NCI-H2081 treated with DMSO at 0.1 percent for 48 hours (cell line): ENCODE measurements around the gene REEP1.
"Not testable (repeated sequence)": the region's sequence is repeated elsewhere in the genome, so short reads cannot be mapped to it uniquely, and the experiment has no call there.

Experiments used
- DNase-seq: peaks from one replicate; lab custom pipeline; 2025; lab: John Stamatoyannopoulos, UW

REEP1 gene

GRCh38 chr2:86243950-86244733 lies 93.3 kb downstream of the REEP1 start:
- DNase-seq = no peak

DNA sequence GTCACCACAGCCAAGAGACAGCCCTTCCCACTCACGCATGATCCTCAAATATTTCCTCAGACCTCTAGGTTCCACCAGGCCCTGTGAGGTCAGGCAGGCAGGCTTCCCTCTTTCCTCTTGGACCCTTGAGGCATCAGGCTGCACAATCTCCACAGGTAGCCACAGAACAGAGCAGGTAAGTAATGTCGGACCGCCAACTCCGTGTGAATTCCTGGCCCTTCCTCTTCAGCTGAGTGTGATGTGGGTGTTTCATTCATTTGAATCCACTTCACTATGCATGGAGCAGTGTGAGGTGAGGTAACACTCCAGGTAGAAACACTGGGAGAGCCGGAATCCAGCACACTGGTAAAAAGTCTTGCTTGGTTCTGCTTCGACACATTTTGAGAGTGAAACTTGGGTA lies 94.2 kb downstream of the REEP1 start:
- no peak for DNase-seq

GRCh38 chr2:86241611-86242010 lies 95.8 kb downstream of the REEP1 start:
- DNase-seq = no peak

DNA sequence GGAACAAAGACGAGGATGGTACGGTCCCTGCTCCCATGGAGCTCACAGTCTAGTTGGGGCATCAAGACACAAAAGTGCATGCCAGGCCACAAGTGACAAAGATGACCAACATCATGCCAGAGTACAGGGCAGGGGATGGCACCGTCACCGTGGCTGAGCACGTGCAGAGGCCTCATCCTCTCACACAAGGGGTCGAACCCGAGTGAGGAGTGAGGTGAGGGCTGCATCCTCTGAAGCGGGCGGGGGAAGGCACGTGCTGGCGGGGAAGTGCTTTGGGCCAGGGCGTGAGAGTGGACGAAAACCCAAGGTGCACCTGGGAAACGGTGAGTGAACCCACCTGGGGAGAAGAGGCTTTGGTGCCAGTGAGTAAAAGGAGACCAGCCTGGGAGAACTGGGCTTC lies 97.2 kb downstream of the REEP1 start:
- no peak for DNase-seq

GRCh38 chr2:86239745-86240144 lies 97.7 kb downstream of the REEP1 start:
- no peak for DNase-seq

GRCh38 chr2:86239326-86239725 lies 98.1 kb downstream of the REEP1 start:
- DNase-seq = no peak

- no peak for DNase-seq
Measured at GRCh38 chr2:86238354-86238753, 99.1 kb downstream of the REEP1 start.

DNA sequence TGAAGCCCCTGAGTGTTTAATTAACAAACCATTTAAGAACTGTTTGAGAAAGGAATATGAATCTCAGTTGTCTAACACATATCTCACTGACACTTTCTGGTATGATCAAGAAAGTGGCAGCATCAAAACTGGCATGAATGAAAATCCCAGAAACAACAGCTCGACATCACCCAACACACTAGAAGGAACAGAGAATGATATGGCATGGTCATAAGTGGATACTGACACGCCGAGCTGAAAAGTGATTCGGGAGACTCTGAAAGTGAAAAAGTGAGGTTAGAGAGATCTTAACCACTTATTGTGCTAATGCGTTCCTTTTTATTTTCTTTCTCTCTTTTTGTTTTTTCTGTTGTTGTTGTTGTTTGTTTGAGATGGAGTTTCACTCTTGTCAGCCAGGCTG lies 100.3 kb downstream of the REEP1 start:
- DNase-seq = no peak

GRCh38 chr2:86235196-86235980 lies 102.0 kb downstream of the REEP1 start:
- no peak for DNase-seq

DNA sequence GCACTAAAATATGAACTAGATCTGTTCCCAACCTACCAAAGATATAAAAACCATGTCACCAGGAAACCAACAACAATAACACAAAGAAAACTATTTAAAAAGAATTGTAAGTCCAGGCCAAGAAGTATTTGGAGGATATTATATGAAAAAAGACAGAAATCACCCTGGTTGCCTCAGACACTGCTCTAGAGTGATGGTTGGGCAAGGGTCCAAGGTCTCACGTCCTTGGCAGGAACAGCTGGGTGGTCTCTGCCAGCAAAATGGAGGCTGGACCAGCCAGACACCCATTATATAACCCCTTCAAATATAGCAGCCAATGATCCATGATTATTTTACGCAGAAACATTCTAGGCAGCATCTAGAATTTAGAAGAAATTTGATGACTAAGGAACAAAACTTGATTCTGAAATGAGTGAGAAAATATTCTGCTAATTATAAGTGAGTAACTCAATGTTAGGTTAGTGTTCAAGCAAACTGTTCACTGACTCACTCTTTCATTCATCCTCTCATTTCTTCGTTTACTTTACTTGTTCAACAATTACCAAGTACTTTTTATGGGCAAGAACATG lies 102.8 kb downstream of the REEP1 start:
- no peak for DNase-seq

DNA sequence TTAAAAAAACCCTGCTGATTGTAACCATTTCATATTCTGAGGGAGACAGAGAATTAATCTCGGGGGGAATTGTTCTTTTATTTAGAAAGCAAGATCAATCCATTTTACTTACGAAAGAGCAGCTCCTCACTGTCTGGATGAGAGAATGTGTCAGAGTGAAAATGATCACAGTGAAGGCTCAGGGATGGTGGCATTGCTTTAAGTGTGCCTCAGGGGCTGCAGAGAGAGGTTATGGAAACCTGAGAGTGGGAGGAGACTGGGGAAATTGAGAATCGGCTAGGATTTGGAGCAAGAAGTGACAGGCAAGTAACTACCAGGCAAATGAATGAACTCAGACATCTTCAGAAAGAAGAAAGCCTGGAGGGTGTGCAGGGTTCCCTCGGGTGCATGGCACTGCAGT lies 104.0 kb downstream of the REEP1 start:
- DNase-seq = no peak

DNA sequence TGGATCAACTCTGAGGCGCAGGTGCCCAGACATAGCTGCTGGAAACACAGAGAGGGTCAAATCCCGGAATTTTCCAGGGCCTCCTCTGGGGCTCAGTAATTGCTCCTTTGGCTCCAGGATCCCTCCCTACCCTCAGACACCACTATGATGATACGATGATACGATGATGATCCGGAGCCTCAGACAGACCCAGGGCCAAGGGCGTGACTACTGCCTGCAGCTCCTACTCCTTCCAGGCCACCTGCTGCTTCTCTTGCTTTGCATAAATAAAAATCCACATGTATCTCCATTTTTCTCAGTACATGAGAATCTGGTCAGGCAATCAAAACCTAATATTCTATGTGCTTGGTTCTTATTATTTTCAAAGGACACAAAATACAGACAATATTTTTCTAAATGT lies 104.5 kb downstream of the REEP1 start:
- DNase-seq = no peak

- no peak for DNase-seq
Measured at GRCh38 chr2:86232373-86232784, 105.0 kb downstream of the REEP1 start.

DNA sequence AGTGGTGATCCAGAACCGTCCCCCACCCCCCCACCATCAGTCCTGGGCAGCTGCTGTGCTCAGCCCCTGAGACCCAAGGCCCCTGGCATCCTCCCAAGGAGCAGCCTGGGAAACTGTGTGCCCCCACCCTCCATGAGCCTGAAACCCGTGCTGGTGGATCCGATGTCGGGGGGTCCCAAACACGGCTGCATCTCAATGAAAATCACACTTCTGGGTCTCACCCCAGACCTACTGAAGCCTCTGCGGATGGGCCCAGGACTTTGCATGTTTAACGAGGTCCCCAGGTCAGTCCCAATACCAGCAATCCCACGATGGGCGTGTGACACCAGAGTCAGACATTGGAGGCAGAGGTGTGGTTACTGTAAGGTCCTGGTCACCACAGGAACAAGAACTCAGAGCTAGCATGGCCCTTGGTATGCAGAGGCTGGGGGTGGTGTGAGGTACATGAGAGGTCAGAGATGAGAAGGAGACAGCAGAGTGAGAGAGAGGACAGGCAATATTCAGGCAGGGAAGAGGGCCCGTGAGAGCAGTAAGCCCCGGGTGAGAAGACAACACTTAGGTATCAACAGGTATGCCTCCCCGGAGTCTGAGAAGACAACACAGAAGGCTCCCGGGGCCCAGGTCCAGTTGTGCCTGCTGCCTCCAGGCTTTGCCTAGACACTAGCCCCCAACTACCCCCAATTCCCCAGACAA lies 105.6 kb downstream of the REEP1 start:
- no peak for DNase-seq

DNA sequence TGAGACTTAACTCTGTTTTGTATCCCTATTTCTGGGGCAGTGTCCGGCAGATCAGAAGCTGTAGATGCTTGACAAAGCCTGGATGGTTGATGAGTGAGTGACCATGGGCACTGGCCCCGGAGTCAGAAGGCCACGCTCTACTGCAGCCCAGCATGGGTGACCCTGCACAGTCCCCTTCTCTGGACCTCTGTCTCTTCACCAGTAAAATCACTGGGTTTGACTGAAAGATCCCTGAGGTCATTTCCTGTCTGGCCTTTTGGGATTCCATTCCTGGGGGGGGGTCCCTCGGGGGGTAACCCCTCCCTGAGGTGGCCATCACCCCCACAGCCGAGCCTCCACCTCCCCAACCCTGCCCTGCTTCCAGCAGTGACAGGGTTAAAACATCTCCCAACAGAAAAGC lies 106.5 kb downstream of the REEP1 start:
- DNase-seq = no peak

DNA sequence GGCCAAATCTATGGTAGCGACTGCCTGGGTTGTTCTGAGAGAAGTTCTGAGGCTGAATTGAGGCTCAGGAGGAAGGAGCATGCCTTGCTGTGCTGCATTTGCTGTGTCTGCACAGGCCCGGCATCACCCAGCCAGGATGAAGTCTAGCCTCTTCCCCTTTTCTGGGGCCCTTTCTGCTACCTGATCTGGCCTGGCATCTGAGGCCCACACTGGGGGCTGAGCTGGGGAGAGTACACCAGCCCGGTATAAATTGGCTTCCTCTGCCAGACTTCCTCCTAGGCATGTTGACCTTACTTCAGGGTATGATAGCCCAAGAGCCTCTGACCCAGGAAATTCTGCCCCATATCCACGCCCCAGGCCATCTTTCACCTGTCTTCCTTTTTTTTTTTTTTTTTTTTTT lies 108.2 kb downstream of the REEP1 start:
- no peak for DNase-seq

DNA sequence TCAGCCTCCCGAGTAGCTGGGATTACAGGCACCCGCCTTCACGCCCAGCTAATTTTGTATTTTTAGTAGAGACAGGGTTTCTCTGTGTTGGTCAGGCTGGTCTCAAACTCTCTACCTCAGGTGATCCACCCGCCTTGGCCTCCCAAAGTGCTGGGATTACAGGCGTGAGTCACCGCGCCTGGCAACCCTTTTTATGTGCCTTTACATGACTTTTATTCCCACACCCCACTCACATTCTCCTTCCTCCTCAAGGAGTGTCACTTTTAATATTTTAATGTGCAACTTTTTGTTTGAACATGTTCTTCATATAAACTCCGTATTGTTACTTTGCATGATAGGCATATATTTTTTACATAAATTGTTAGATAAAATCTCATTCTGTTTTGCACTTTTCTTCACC lies 108.9 kb downstream of the REEP1 start:
- DNase-seq = not testable (repeated sequence)

DNA sequence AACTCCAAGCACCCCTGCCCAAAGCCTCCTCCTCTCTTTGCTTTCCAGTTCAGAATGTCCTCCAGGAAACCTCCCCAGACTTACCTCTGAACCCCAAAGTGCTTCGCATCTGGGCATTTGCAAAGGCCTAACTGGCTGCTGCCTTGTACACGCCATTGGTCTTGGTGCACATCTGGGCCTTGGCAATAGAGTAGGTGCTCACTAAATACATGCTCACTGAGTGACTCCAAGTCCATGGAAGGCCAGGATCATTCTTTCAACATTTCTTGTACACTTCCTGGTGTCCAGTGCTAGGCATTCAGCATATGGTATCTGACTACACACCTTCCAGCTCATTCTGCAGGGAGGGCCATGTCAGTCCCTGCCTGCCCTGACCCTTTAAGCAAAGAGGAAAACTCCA lies 109.7 kb downstream of the REEP1 start:
- no peak for DNase-seq

GRCh38 chr2:86226636-86227520 lies 110.5 kb downstream of the REEP1 start:
- DNase-seq = no peak

GRCh38 chr2:86226070-86226469 lies 111.4 kb downstream of the REEP1 start:
- no peak for DNase-seq

GRCh38 chr2:86225581-86225980 lies 111.8 kb downstream of the REEP1 start:
- DNase-seq = no peak
